Liver (tissue), 9 donors: ENCODE measurements around the gene ERP44. TPM values are rescaled to one million over a fixed set of nuclear protein-coding genes. Genes with fewer than 3 reads are reported as not detected.

ENCODE experiments used
- DNase-seq: peaks from one replicate; pipeline ENCODE4 v3.0.0-alpha.2; 2017; ENCODE audit warnings: low spot score
- H3K27ac ChIP-seq, 2 donors: one replicate each; pipeline ENCODE4 v1.7.0; 2013; ENCODE audit warnings: inconsistent platforms in 2 of 2, low read length in 2 of 2, control low read depth in 1 of 2, low read depth in 1 of 2, mild to moderate bottlenecking in 1 of 2
- H3K27me3 ChIP-seq, 4 donors: one replicate each; pipeline versions ENCODE4 v1.6.1 to v1.7.0; 2013; ENCODE audit warnings: low read length in 3 of 4, inconsistent platforms in 1 of 4, mild to moderate bottlenecking in 1 of 4, moderate library complexity in 1 of 4; ENCODE audit not compliant: control insufficient read depth in 4 of 4, insufficient read depth in 4 of 4
- H3K36me3 ChIP-seq, 4 donors: one replicate each; pipeline versions ENCODE4 v1.6.1 to v1.7.0; 2013; ENCODE audit warnings: low read length in 3 of 4, mild to moderate bottlenecking in 3 of 4, low read depth in 1 of 4, moderate library complexity in 1 of 4; ENCODE audit not compliant: control insufficient read depth in 4 of 4, insufficient read depth in 3 of 4
- H3K4me1 ChIP-seq, 4 donors: one replicate each; pipeline versions ENCODE4 v1.6.1 to v1.7.0; 2013; ENCODE audit warnings: low read length in 3 of 4, mild to moderate bottlenecking in 3 of 4, moderate library complexity in 1 of 4; ENCODE audit not compliant: control insufficient read depth in 4 of 4, insufficient read depth in 4 of 4
- H3K4me3 ChIP-seq, 3 donors: one replicate each; pipeline versions ENCODE4 v1.6.1 to v1.7.0; 2013; ENCODE audit warnings: low read length in 3 of 3, control low read depth in 1 of 3, low read depth in 1 of 3, mild to moderate bottlenecking in 1 of 3
- H3K9ac ChIP-seq, 2 donors: one replicate each; pipeline ENCODE4 v1.7.0; 2013; ENCODE audit warnings: low read length in 2 of 2, mild to moderate bottlenecking in 2 of 2, moderate library complexity in 2 of 2, control low read depth in 1 of 2, low read depth in 1 of 2
- H3K9me3 ChIP-seq, 4 donors: one replicate each; pipeline versions ENCODE4 v1.6.1 to v1.7.0; 2013; ENCODE audit warnings: low read length in 3 of 4; ENCODE audit not compliant: control insufficient read depth in 4 of 4
- ATF3 ChIP-seq: IDR thresholded peaks from 2 replicates; pipeline ENCODE4 v1.6.1; 2016; ENCODE audit warnings: antibody characterized with exemption
- CTCF ChIP-seq: fragments of 150-350 bp; IDR thresholded peaks from 2 replicates; pipeline ENCODE4 v1.5.1; 2017; ENCODE audit warnings: improper control_type of control experiment, low read depth, low read length; ENCODE audit not compliant: missing input control
- EGR1 ChIP-seq, 2 donors: IDR thresholded peaks; 2 replicates each; pipeline ENCODE4 v1.6.1; 2016 to 2018; ENCODE audit warnings: antibody characterized with exemption in 2 of 2, low read depth in 2 of 2
- FOXA1 ChIP-seq: IDR thresholded peaks from 2 replicates; pipeline ENCODE4 v1.6.1; 2016; ENCODE audit warnings: antibody characterized with exemption
- FOXA2 ChIP-seq: IDR thresholded peaks from 2 replicates; pipeline ENCODE4 v1.6.1; 2016; ENCODE audit warnings: antibody characterized with exemption
- GABPA ChIP-seq, 2 donors: IDR thresholded peaks in 1 of 2; conservative IDR thresholded peaks in 1 of 2; 2 replicates each; pipeline ENCODE4 v1.6.1; 2016; ENCODE audit warnings: antibody characterized with exemption in 2 of 2, mild to moderate bottlenecking in 1 of 2, moderate library complexity in 1 of 2
- HNF4A ChIP-seq, 2 donors: conservative IDR thresholded peaks; 2 replicates each; pipeline ENCODE4 v1.6.1; 2016; ENCODE audit warnings: antibody characterized with exemption in 2 of 2, mild to moderate bottlenecking in 2 of 2
- HNF4G ChIP-seq: IDR thresholded peaks from 2 replicates; pipeline ENCODE4 v1.6.1; 2016; ENCODE audit warnings: antibody characterized with exemption
- JUND ChIP-seq, 2 donors: IDR thresholded peaks; 2 replicates each; pipeline ENCODE4 v1.6.1; 2016; ENCODE audit warnings: antibody characterized with exemption in 2 of 2
- MAX ChIP-seq: IDR thresholded peaks from 2 replicates; pipeline ENCODE4 v1.6.1; 2016; ENCODE audit warnings: antibody characterized with exemption
- NR2F2 ChIP-seq: IDR thresholded peaks from 2 replicates; pipeline ENCODE4 v1.6.1; 2016; ENCODE audit warnings: antibody characterized with exemption
- RAD21 ChIP-seq, 2 donors: IDR thresholded peaks; 2 replicates each; pipeline ENCODE4 v1.6.1; 2016; ENCODE audit warnings: antibody characterized with exemption in 2 of 2, mild to moderate bottlenecking in 2 of 2
- REST ChIP-seq: IDR thresholded peaks from 2 replicates; pipeline ENCODE4 v1.6.1; 2016; ENCODE audit warnings: antibody characterized with exemption, mild to moderate bottlenecking
- RXRA ChIP-seq, 2 donors: IDR thresholded peaks; 2 replicates each; pipeline ENCODE4 v1.6.1; 2017 to 2018; ENCODE audit warnings: antibody characterized with exemption in 2 of 2, mild to moderate bottlenecking in 1 of 2
- SP1 ChIP-seq: IDR thresholded peaks from 2 replicates; pipeline ENCODE4 v1.6.1; 2018; ENCODE audit warnings: antibody characterized with exemption, mild to moderate bottlenecking
- TAF1 ChIP-seq: conservative IDR thresholded peaks from 2 replicates; pipeline ENCODE4 v1.6.1; 2016; ENCODE audit warnings: antibody characterized with exemption, mild to moderate bottlenecking
- YY1 ChIP-seq: IDR thresholded peaks from 2 replicates; pipeline ENCODE4 v1.6.1; 2016; ENCODE audit warnings: antibody characterized with exemption, mild to moderate bottlenecking
- ZBTB33 ChIP-seq: IDR thresholded peaks from 2 replicates; pipeline ENCODE4 v1.6.1; 2016; ENCODE audit warnings: antibody characterized with exemption
- WGBS: extraction: QIAGEN DNeasy Blood & Tissue Kit; methylation state at CpG from one replicate; pipeline ENCODE4 v1.1.7; 2013; 5-methylcytosine and 5-hydroxymethylcytosine counted together
- polyA plus RNA-seq, 2 donors: library from polyadenylated mRNA; stranded (reverse) in 1 of 2; unstranded in 1 of 2; fragments of 200-250 nt in 1 of 2; fragments of >200 nt in 1 of 2; fragmentation: Nextera tagmentation in 1 of 2; extraction: Ambion mirVana in 1 of 2; gene quantifications; one replicate each; pipeline versions ENCODE4 v1.2.1 to v1.2.3, GENCODE V29; 2013 to 2015
- total RNA-seq, 2 donors: library from RNA; depleted of rRNA; stranded (reverse); fragments of >200 nt; gene quantifications; one replicate each; pipeline ENCODE4 v1.2.3, GENCODE V29; 2014
- donor health status: healthy.
- donor health status: healthy.
- donor health status: healthy.
- donor health status: healthy.
- donor health status: healthy.

ERP44 gene
- total and polyA plus RNA-seq, 4 donors: 13.0 to 26.8 (median 19.3) TPM

- H3K9me3 ChIP-seq: no peaks in the 10 kb centered on the region
- H3K4me3 ChIP-seq: no peak overlapping the region
- WGBS: 92% methylated on average over 4 of the region's 4 CpGs
- TF ChIP-seq YY1 (no peak), REST (no peak), HNF4A (conservative IDR thresholded peaks at IDR 0.05) (no peak), JUND (IDR thresholded peaks at IDR 0.05) (no peak), ZBTB33 (no peak), NR2F2 (no peak), TAF1 (no peak), CTCF (no peak), FOXA2 (no peak), ATF3 (no peak), HNF4G (no peak), RAD21 (IDR thresholded peaks at IDR 0.05) (no peak), SP1 (no peak), MAX (no peak)
- H3K27me3 ChIP-seq: no peaks in the 10 kb centered on the region
- H3K9ac ChIP-seq: no peak overlapping the region
- peaks cover 2 to 22% (median 11%) of the 10 kb centered on the region in 4 donors for H3K36me3 ChIP-seq
- no peaks in the 10 kb centered on the region for H3K4me1 ChIP-seq
- no peak overlapping the region for H3K27ac ChIP-seq
- DNase-seq: no peak
Observed at GRCh38 chr9:99955606-99956005, 143.2 kb downstream of the ERP44 start.

- TF ChIP-seq EGR1 (IDR thresholded peaks at IDR 0.05; ENCODE audit: low read depth in 2 of 2) (no peak), FOXA1 (no peak), YY1 (no peak), RAD21 (IDR thresholded peaks at IDR 0.05) (no peak), REST (no peak), RXRA (IDR thresholded peaks at IDR 0.05) (no peak), SP1 (no peak), TAF1 (no peak), HNF4G (no peak), JUND (IDR thresholded peaks at IDR 0.05) (no peak), FOXA2 (no peak), GABPA (IDR thresholded peaks at IDR 0.05 in 1 of 2, conservative IDR thresholded peaks at IDR 0.05 in 1 of 2) (no peak)
- no peak overlapping the region for H3K27ac ChIP-seq
- WGBS: 96% methylated on average over 1 of the region's 1 CpG
Observed at GRCh38 chr9:99954819-99955218, 144.0 kb downstream of the ERP44 start.

More at GRCh38 chr9:99954819-99955218, 144.0 kb downstream of the ERP44 start:
- no peaks in the 10 kb centered on the region for H3K27me3 ChIP-seq
- H3K9ac ChIP-seq: no peak overlapping the region
- no peaks in the 10 kb centered on the region for H3K9me3 ChIP-seq
- no peak for DNase-seq
- H3K36me3 ChIP-seq: peaks cover 2 to 19% (median 11%) of the 10 kb centered on the region in 4 donors
- H3K4me1 ChIP-seq: no peaks in the 10 kb centered on the region
- no peak overlapping the region for H3K4me3 ChIP-seq
